ENCODE results near the gene ARL3.
A peak's percentile ranks its signal among the peaks of the same experiment; 100 is the strongest.

The ARL3 gene

GRCh38 chr10:102648889-102649796 lies 65.1 kb downstream of the ARL3 start:
- no peaks in the 10 kb centered on the region for H3K9me3 ChIP-seq (ENCODE audit: severe bottlenecking)
- no peak for TF ChIP-seq CTCF (IDR thresholded peaks at IDR 0.05; ENCODE audit: low read depth, low read length)
- no peak for DNase-seq
- no peak overlapping the region for H3K4me3 ChIP-seq (ENCODE audit: low read depth, low read length)
- H3K36me3 ChIP-seq, result peaks cover 33% of the 10 kb centered on the region
- peak overlapping the region; percentile 37 for H3K27ac ChIP-seq
- no peaks in the 10 kb centered on the region for H3K27me3 ChIP-seq (ENCODE audit: insufficient read depth, low read depth, severe bottlenecking)

GRCh38 chr10:102648269-102648888 lies 65.8 kb downstream of the ARL3 start:
- no peak overlapping the region for H3K4me3 ChIP-seq (ENCODE audit: low read depth, low read length)

GRCh38 chr10:102647443-102648268 lies 66.5 kb downstream of the ARL3 start:
- Histone ChIP-seq H3K27ac (no peak overlapping the region), H3K4me3 (ENCODE audit: low read depth, low read length) (no peak overlapping the region), H3K27me3 (ENCODE audit: insufficient read depth, low read depth, severe bottlenecking) (no peaks in the 10 kb centered on the region), H3K9me3 (ENCODE audit: severe bottlenecking) (no peaks in the 10 kb centered on the region), H3K36me3 (peaks cover 27% of the 10 kb centered on the region)
- no peak for DNase-seq
- TF ChIP-seq CTCF (IDR thresholded peaks at IDR 0.05; ENCODE audit: low read depth, low read length), result no peak

More at GRCh38 chr10:102648269-102648888, 65.8 kb downstream of the ARL3 start:
- H3K27me3 ChIP-seq (ENCODE audit: insufficient read depth, low read depth, severe bottlenecking), result no peaks in the 10 kb centered on the region
- no peak overlapping the region for H3K27ac ChIP-seq
- H3K9me3 ChIP-seq (ENCODE audit: severe bottlenecking), result no peaks in the 10 kb centered on the region
- DNase-seq, result no peak
- no peak for TF ChIP-seq CTCF (IDR thresholded peaks at IDR 0.05; ENCODE audit: low read depth, low read length)
- peaks cover 29% of the 10 kb centered on the region for H3K36me3 ChIP-seq

- no peak for DNase-seq
- Histone ChIP-seq H3K27ac (no peak overlapping the region; the same call in 1 of the 2 replicates), H3K27me3 (ENCODE audit: insufficient read depth, low read depth, severe bottlenecking) (no peaks in the 10 kb centered on the region), H3K4me3 (ENCODE audit: low read depth, low read length) (peak overlapping the region; percentile 85), H3K9me3 (ENCODE audit: severe bottlenecking) (no peaks in the 10 kb centered on the region), H3K36me3 (peaks cover 20% of the 10 kb centered on the region)
- TF ChIP-seq CTCF (IDR thresholded peaks at IDR 0.05; ENCODE audit: low read depth, low read length), result no peak
Observed at GRCh38 chr10:102646610-102647442, 67.4 kb downstream of the ARL3 start.

Data from WERI-Rb-1 (cell line).